Parathyroid adenoma (tissue), 2 donors: Measurements from ENCODE around the gene MDM4.

ENCODE experiments used
- H2AFZ ChIP-seq: fragments of 300-600 bp; sonication (generic); one replicate; pipeline ENCODE4 v1.7.0; 2017; ENCODE audit warnings: antibody characterized with exemption, mild to moderate bottlenecking
- H3K27ac ChIP-seq: fragments of 300-600 bp; sonication (generic); one replicate; pipeline ENCODE4 v1.7.0; 2017
- H3K27me3 ChIP-seq: fragments of 300-600 bp; sonication (generic); one replicate; pipeline ENCODE4 v1.7.0; 2017; ENCODE audit warnings: low read length; ENCODE audit not compliant: control insufficient read depth, insufficient read depth
- H3K36me3 ChIP-seq: fragments of 300-600 bp; sonication (generic); one replicate; pipeline ENCODE4 v1.7.0; 2017; ENCODE audit warnings: low read length; ENCODE audit not compliant: control insufficient read depth, insufficient read depth
- H3K4me1 ChIP-seq: fragments of 300-600 bp; sonication (generic); one replicate; pipeline ENCODE4 v1.7.0; 2017; ENCODE audit warnings: control low read depth
- H3K4me2 ChIP-seq: fragments of 300-600 bp; sonication (generic); one replicate; pipeline ENCODE4 v1.7.0; 2017; ENCODE audit warnings: low read length
- H3K4me3 ChIP-seq: fragments of 300-600 bp; sonication (generic); one replicate; pipeline ENCODE4 v1.7.0; 2017; ENCODE audit warnings: low read depth, low read length
- H3K79me2 ChIP-seq: fragments of 300-600 bp; sonication (generic); one replicate; pipeline ENCODE4 v1.7.0; 2017; ENCODE audit warnings: control low read depth
- H3K9ac ChIP-seq: fragments of 300-600 bp; sonication (generic); one replicate; pipeline ENCODE4 v1.7.0; 2017; ENCODE audit warnings: mild to moderate bottlenecking
- H3K9me3 ChIP-seq: fragments of 300-600 bp; sonication (generic); one replicate; pipeline ENCODE4 v1.7.0; 2017; ENCODE audit warnings: low read length; ENCODE audit not compliant: control insufficient read depth
- CTCF ChIP-seq: fragments of 300-600 bp; sonication (generic); IDR thresholded peaks from one replicate; pipeline ENCODE4 v1.7.0; 2017; ENCODE audit warnings: antibody characterized with exemption, mild to moderate bottlenecking
- donor health status: primary hyperparathyroidism.

Gene MDM4

GRCh38 chr1:204544321-204544720 lies 28.1 kb downstream of the MDM4 start:
- Histone ChIP-seq H3K36me3 (no peaks in the 10 kb centered on the region), H3K4me2 (no peak overlapping the region)

DNA sequence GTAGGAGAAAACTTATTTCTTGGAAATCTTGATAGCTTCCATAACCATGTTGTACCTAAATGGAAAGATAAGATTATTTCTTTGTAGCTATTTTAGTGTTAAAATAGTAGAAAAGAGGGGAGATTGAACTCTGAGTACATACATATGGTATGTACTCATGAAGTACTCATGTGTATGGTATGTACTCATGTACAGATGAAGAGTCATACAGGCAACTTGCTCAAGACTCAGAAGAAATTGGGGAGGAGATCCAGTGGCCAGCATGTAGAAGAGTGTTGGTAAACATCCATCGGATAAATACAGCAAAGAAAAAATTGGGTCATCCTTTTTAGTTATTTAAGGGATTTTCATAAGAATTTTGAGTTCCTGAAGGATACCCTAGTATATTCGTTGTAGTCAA lies 29.0 kb downstream of the MDM4 start:
- no peaks in the 10 kb centered on the region for H3K4me1 ChIP-seq
- TF ChIP-seq CTCF: no peak
- H3K27ac ChIP-seq: no peak overlapping the region
- no peak overlapping the region for H2AFZ ChIP-seq
- H3K4me2 ChIP-seq: no peak overlapping the region
- no peaks in the 10 kb centered on the region for H3K27me3 ChIP-seq
- H3K36me3 ChIP-seq: no peaks in the 10 kb centered on the region
- no peak overlapping the region for H3K9ac ChIP-seq
- H3K79me2 ChIP-seq: no peaks in the 10 kb centered on the region
- H3K4me3 ChIP-seq: no peak overlapping the region
- no peaks in the 10 kb centered on the region for H3K9me3 ChIP-seq

More at GRCh38 chr1:204544321-204544720, 28.1 kb downstream of the MDM4 start:
- H3K4me3 ChIP-seq: no peak overlapping the region
- H3K27me3 ChIP-seq: no peaks in the 10 kb centered on the region
- H3K4me1 ChIP-seq: no peaks in the 10 kb centered on the region
- no peak overlapping the region for H2AFZ ChIP-seq
- H3K9ac ChIP-seq: no peak overlapping the region
- H3K27ac ChIP-seq: no peak overlapping the region
- TF ChIP-seq CTCF: no peak
- H3K79me2 ChIP-seq: no peaks in the 10 kb centered on the region
- no peaks in the 10 kb centered on the region for H3K9me3 ChIP-seq

DNA sequence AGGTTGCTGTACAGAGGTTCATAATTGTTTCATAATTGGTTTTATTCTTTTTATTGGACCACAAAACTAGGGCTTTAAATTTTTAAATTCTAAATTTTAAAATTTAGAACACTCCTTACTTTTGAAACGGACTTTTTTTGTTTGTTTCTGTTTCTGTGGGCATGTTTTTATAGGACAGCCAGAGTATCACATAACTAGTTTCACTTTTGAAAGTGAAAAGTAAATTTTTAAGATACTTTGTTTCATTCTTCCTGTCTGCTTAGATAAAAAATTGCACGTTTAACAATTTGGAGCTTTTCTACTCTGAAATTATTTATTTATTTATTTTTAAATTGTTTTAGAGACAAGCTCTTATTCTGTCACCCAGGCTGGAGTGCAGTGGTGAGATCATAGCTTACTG lies 29.7 kb downstream of the MDM4 start:
- Histone ChIP-seq H3K9ac (no peak overlapping the region), H3K36me3 (no peaks in the 10 kb centered on the region), H3K27me3 (no peaks in the 10 kb centered on the region), H2AFZ (no peak overlapping the region), H3K79me2 (no peaks in the 10 kb centered on the region), H3K27ac (no peak overlapping the region), H3K4me1 (no peaks in the 10 kb centered on the region), H3K4me3 (no peak overlapping the region), H3K9me3 (no peaks in the 10 kb centered on the region), H3K4me2 (no peak overlapping the region)
- no peak for TF ChIP-seq CTCF

- H3K4me3 ChIP-seq: no peak overlapping the region
- no peak overlapping the region for H2AFZ ChIP-seq
- H3K27ac ChIP-seq: no peak overlapping the region
- no peaks in the 10 kb centered on the region for H3K36me3 ChIP-seq
- H3K9ac ChIP-seq: no peak overlapping the region
- no peak overlapping the region for H3K4me2 ChIP-seq
- no peaks in the 10 kb centered on the region for H3K9me3 ChIP-seq
- H3K27me3 ChIP-seq: no peaks in the 10 kb centered on the region
- H3K79me2 ChIP-seq: no peaks in the 10 kb centered on the region
- TF ChIP-seq CTCF: no peak
- no peaks in the 10 kb centered on the region for H3K4me1 ChIP-seq
Measured at GRCh38 chr1:204548265-204548664, 32.1 kb downstream of the MDM4 start.

GRCh38 chr1:204549313-204549712 lies 33.1 kb downstream of the MDM4 start:
- TF ChIP-seq CTCF: no peak
- Histone ChIP-seq H3K4me1 (no peaks in the 10 kb centered on the region), H3K27ac (no peak overlapping the region), H3K9me3 (no peaks in the 10 kb centered on the region), H3K9ac (no peak overlapping the region), H3K4me3 (no peak overlapping the region), H3K36me3 (no peaks in the 10 kb centered on the region), H2AFZ (no peak overlapping the region), H3K27me3 (no peaks in the 10 kb centered on the region), H3K4me2 (no peak overlapping the region), H3K79me2 (no peaks in the 10 kb centered on the region)
